ENCODE data around the gene ZNF674.

Gene ZNF674

DNA sequence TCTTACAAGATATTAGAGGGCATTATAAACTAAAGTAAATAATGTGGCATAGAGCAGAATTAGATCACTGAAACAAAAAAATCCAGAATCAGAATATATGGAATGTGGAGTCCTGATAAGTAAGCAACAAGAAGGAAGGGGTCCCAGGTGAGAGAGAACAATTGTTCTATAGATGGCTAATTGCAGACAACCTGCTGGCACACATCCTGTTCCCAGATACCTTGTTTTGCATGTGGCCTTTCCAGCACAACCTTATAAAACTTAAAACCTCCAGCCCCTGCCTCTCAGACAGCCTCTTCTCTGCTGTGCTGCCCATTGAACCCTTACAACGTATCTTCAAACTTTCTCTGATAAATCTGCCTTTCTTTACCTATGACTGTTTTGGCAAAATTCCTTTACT, 4.7 kb upstream of the ZNF674 start:
- TF ChIP-seq GATA2 (IDR thresholded peaks at IDR 0.05; ENCODE audit: low read depth, low read length) (no peak), GATA3 (IDR thresholded peaks at IDR 0.05; ENCODE audit: low read depth, low read length) (no peak)

DNA sequence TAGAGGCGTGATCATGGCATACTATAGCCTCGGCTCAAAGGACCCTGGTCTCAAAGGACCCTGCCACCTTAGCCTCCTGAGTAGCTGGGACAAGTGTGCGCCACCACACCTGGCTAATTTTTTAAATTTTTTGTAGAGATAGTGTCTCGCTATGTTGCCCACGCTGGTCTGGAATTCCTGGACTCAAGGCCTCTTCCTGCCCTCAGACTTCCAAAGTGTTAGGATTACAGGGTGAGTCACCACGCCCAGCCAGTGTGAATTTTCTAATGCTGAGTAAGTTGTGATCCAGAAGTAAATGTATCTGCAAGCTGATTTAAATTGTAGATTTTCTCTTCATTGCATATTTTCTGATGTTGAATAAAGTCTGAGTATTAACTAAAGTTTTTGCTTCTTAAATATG, 2.6 kb upstream of the ZNF674 start:
- TF ChIP-seq GATA3 (IDR thresholded peaks at IDR 0.05; ENCODE audit: low read depth, low read length) (no peak), GATA2 (IDR thresholded peaks at IDR 0.05; ENCODE audit: low read depth, low read length) (no peak)

GRCh38 chrX:46543441-46543840, 1.8 kb downstream of the ZNF674 start:
- TF ChIP-seq GATA2 (IDR thresholded peaks at IDR 0.05; ENCODE audit: low read depth, low read length): no peak
- no peak for TF ChIP-seq GATA3 (IDR thresholded peaks at IDR 0.05; ENCODE audit: low read depth, low read length)

DNA sequence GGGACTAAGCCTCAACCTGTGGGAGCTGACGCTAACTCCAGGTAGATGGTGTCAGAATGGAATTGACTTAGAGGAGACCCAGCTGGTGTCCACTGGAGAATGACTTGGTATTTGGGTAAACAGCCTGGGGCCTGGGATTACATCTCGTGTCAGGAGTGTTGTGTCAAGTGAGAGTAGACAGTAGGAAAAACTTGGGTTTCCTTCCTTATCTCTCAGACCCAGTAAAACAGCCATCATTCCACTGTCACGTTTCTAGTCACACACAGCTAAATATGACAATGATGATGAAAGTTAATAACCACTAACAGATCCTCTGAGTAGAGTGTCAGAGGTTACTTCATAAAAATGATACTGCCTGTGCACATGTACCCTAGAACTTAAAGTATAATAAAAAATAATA, 13.8 kb downstream of the ZNF674 start:
- no peak for TF ChIP-seq GATA2 (IDR thresholded peaks at IDR 0.05; ENCODE audit: low read depth, low read length)
- TF ChIP-seq GATA3 (IDR thresholded peaks at IDR 0.05; ENCODE audit: low read depth, low read length): no peak

DNA sequence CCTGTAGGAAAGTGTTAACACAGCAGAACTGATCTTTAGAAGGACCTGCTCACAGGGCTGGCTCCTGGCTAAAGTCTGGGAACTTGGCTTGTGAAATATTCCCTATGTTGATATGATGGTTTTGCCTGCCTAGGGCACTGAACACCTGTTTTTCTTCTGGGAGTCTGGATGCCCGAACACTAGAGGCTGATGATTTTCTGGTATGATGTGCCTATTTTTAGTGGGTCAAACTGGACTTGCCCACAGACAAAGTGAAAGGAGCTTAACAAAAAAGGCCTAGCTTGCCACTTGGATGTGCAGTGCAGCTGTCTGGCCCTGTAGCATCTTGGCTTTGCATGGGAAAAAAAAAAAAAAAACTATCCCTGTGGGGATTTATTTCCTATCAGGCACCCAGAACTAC, 39.1 kb downstream of the ZNF674 start:
- TF ChIP-seq GATA2 (IDR thresholded peaks at IDR 0.05; ENCODE audit: low read depth, low read length) (no peak), GATA3 (IDR thresholded peaks at IDR 0.05; ENCODE audit: low read depth, low read length) (no peak)

DNA sequence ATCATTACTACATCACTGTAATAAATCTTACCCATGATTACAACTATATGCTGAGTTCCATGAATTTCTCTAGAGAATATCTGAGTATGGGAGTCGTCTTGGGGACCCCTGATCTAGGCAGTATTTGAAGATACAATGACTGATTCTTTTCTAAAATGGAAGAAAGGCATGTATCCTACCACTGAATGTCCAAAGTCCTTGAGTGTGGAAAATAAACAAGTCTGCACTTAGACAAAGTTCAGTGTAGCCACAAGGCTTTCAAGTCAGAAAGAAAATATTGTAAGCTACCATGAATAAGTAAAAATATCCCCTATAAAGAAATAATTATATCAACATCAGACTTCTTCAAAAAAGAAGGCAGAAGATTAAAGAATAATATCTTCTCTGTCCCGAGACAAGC, 42.4 kb downstream of the ZNF674 start:
- no peak for TF ChIP-seq GATA3 (IDR thresholded peaks at IDR 0.05; ENCODE audit: low read depth, low read length)
- no peak for TF ChIP-seq GATA2 (IDR thresholded peaks at IDR 0.05; ENCODE audit: low read depth, low read length)

DNA sequence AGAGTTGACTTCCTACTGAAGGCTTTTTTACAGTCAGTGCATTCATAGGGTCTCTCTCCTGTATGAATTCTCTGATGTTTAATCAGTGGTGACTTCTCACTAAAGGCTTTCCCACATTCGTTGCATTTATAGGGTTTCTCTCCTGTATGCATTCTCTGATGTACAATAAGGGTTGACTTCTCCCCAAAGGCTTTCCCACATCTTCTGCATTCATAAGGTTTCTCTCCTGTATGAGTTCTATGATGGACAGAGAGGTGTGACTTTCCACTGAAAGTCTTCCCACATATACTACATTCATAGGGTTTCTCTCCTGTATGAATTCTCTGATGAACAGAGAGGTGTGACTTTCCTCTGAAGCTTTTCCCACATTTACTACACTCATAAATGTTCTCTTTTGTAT, 45.2 kb downstream of the ZNF674 start:
- TF ChIP-seq GATA3 (IDR thresholded peaks at IDR 0.05; ENCODE audit: low read depth, low read length) (no peak), GATA2 (IDR thresholded peaks at IDR 0.05; ENCODE audit: low read depth, low read length) (no peak)

GRCh38 chrX:46488712-46489111, 56.5 kb downstream of the ZNF674 start:
- TF ChIP-seq GATA2 (IDR thresholded peaks at IDR 0.05; ENCODE audit: low read depth, low read length) (no peak), GATA3 (IDR thresholded peaks at IDR 0.05; ENCODE audit: low read depth, low read length) (no peak)

- TF ChIP-seq GATA3 (IDR thresholded peaks at IDR 0.05; ENCODE audit: low read depth, low read length) (no peak), GATA2 (IDR thresholded peaks at IDR 0.05; ENCODE audit: low read depth, low read length) (no peak)
Measured at GRCh38 chrX:46485897-46486296, 59.3 kb downstream of the ZNF674 start.

GRCh38 chrX:46477435-46477834, 67.8 kb downstream of the ZNF674 start:
- no peak for TF ChIP-seq GATA2 (IDR thresholded peaks at IDR 0.05; ENCODE audit: low read depth, low read length)
- no peak for TF ChIP-seq GATA3 (IDR thresholded peaks at IDR 0.05; ENCODE audit: low read depth, low read length)

- TF ChIP-seq GATA3 (IDR thresholded peaks at IDR 0.05; ENCODE audit: low read depth, low read length): no peak
Measured at GRCh38 chrX:46465203-46465602, 80.0 kb downstream of the ZNF674 start.

DNA sequence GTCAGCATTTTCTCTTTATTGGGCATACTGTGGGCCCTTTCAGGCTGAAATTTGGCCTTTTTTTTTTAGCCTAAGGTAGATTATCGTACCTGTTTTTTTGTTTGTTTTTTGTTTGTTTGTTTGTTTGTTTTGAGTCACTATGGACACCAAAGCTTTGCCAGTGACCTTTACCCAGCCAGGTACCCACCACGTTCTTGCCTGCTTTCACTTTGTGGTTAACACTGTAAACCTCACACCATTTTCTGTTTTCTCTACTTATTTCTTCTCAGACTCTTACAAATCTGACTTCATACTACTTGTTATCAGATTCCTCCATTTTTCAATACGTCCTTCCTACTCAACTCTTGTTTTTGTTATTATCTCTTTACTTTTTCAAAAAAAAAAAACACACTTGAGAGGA, 81.5 kb downstream of the ZNF674 start:
- TF ChIP-seq GATA3 (IDR thresholded peaks at IDR 0.05; ENCODE audit: low read depth, low read length) (no peak), GATA2 (IDR thresholded peaks at IDR 0.05; ENCODE audit: low read depth, low read length) (no peak)

- TF ChIP-seq GATA3 (IDR thresholded peaks at IDR 0.05; ENCODE audit: low read depth, low read length): no peak
- no peak for TF ChIP-seq GATA2 (IDR thresholded peaks at IDR 0.05; ENCODE audit: low read depth, low read length)
Measured at GRCh38 chrX:46461660-46462191, 83.5 kb downstream of the ZNF674 start.

DNA sequence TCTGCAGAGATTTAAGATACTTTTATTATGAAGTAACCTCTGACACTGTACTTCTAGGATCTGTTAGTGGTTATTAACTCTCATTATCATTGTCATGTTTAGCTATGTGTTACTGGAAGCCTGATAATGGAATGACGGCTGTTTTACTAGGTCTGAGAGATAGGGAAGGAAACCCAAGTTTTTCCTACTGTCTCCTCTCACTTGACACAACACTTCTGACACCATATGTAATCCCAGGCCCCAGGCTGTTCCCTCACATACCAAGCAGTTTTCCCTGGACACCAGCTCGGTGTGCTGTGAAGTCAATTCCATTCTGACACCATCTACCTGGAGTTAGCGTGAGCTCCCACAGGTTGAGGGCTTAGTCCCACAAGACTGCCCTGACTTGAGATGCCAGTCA, 85.6 kb downstream of the ZNF674 start:
- TF ChIP-seq GATA3 (IDR thresholded peaks at IDR 0.05; ENCODE audit: low read depth, low read length): no peak
- no peak for TF ChIP-seq GATA2 (IDR thresholded peaks at IDR 0.05; ENCODE audit: low read depth, low read length)

DNA sequence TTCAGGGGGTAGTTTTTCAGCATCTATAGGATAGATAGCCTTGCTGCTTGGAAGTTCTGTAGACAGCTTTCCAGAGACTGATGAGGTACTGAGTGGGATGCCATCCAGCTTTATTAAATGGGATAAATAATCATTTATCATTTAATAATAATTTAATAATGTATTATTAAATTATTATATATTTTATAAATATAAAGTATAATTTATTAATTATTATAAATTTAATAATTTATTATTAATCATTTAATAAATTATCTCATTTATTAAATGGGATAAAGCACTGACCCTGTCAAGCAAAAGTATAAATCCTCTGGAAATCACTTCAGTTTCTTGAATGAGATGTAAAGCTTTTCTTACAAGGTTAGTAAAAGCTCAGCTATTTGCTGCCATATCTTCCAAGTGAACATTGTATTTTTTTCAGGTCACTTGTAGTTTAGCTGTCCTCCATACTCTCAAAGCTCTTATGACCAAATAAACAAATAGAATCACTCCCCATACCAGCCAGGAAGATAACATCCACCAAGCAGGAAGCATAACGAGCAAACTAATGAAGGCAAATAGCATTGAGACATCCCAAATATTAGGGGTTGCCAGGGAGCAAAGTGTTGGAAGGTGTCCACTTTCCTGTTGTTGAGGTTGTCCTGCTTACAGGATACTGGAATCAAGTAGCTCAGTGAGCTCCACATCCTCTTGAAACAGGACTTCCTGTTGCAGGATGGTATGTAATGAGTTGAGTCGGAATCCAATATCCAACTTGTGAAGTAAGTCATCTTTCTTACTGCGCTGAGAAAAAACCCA, 88.9 kb downstream of the ZNF674 start:
- TF ChIP-seq GATA2 (IDR thresholded peaks at IDR 0.05; ENCODE audit: low read depth, low read length) (no peak), GATA3 (IDR thresholded peaks at IDR 0.05; ENCODE audit: low read depth, low read length) (no peak)
